Measurements from ENCODE around the gene SLC12A8.

The SLC12A8 gene

DNA sequence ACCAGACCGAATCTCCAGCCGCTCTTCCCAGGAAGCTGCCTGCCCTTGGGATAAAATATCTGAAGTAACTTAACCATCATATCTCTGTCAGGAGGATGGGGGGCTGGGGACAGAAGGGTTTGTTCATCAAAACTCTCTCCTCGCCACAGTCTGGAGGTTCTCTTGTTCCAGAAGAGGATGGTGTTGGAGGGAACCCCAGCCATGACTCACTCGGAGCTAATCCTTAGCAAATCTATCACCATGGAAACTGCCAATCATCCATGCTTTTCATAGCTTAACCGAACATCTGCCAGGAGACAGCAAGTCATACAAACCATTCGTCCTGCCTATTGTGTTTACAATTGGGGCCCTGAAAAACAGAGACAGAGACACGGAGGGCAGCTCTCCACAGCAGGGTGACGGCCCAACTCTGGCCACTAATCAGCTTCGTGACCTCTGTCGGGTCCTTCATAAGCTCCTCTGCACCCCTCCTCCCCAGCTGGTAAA lies 83.0 kb downstream of the SLC12A8 start:
- H3K4me3 ChIP-seq (ENCODE audit: low read depth, low read length) = no peak overlapping the region
- TF ChIP-seq, protein P1, sequence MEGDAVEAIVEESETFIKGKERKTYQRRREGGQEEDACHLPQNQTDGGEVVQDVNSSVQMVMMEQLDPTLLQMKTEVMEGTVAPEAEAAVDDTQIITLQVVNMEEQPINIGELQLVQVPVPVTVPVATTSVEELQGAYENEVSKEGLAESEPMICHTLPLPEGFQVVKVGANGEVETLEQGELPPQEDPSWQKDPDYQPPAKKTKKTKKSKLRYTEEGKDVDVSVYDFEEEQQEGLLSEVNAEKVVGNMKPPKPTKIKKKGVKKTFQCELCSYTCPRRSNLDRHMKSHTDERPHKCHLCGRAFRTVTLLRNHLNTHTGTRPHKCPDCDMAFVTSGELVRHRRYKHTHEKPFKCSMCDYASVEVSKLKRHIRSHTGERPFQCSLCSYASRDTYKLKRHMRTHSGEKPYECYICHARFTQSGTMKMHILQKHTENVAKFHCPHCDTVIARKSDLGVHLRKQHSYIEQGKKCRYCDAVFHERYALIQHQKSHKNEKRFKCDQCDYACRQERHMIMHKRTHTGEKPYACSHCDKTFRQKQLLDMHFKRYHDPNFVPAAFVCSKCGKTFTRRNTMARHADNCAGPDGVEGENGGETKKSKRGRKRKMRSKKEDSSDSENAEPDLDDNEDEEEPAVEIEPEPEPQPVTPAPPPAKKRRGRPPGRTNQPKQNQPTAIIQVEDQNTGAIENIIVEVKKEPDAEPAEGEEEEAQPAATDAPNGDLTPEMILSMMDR (IDR thresholded peaks at IDR 0.05; ENCODE audit: low read depth, low read length) = no peak

DNA sequence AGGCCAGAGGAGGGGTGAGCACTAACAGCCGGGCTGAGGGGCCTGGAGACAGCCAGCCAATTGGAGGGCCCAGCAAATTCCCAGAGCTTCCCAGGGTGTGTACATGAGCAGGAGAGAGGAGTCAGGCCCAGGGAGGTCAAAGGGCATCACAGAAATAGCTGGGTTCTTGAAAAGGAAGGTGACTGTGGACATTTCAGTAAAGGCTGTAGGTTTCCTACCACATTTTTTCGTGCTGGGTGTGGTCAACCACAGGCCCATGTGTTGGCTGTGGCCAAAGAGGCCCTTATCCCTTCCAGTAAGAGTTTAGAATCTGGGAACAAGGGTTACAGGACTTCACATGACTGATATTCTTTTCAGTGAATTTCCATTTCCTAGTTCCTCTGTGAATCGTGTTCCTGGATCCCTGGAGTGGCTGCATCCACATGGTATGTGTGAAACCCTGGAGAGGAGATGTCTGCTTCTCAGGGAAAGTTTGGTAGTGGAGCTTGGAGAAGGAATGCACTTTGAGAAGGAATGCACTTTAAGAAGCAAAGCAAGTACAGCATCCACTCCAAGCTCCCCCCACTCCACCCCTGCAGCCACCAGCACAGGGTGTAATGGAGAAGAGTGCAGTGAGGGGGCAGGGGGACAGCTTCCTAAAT lies 83.6 kb downstream of the SLC12A8 start:
- no peak overlapping the region for H3K4me3 ChIP-seq (ENCODE audit: low read depth, low read length)
- TF ChIP-seq, protein P1 (IDR thresholded peaks at IDR 0.05; ENCODE audit: low read depth, low read length) = no peak

DNA sequence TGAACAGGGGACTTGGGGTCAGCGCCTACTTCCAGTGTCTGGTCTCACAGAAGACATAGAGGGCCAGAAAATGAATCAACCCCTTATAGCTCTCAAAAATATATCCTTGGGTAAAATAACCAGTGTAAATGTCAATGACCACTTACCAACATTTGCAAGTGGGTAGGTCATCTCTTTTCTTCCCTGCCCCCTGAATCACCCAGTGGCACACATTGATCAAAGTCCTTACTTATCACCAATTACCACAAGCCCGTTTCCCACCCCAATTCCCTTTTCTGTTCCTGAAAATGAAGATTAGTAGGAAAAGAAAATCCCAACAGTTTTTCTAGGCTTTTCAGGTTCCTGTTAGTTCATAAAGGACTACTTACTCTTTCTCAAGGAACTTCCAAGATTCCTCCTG lies 86.2 kb downstream of the SLC12A8 start:
- no peak overlapping the region for H3K4me3 ChIP-seq (ENCODE audit: low read depth, low read length)

DNA sequence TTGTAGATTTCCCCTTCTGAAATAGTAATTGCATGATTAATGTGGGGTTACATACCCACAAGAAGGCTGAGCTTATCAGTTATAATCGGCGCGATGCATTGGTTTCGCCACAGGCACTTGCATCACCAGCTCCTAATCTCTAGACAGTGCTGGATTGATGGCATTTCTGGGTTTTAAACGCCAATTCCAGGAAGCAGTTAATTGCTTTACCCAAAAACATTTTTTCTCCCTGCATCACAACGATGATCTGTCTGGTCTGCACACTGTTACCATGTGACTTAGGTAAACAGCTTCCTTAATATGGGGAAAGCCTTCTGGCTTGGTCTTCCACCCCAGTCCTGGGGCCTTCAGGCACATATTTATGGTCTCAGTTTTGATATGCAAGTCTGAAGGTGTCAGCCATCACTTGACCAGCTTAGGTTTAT lies 86.7 kb downstream of the SLC12A8 start:
- H3K4me3 ChIP-seq (ENCODE audit: low read depth, low read length) = no peak overlapping the region
- TF ChIP-seq, protein P1 (IDR thresholded peaks at IDR 0.05; ENCODE audit: low read depth, low read length) = no peak

More for the DNA sequence above, 86.2 kb downstream of the SLC12A8 start:
- TF ChIP-seq, protein P1 (IDR thresholded peaks at IDR 0.05; ENCODE audit: low read depth, low read length) = no peak

DNA sequence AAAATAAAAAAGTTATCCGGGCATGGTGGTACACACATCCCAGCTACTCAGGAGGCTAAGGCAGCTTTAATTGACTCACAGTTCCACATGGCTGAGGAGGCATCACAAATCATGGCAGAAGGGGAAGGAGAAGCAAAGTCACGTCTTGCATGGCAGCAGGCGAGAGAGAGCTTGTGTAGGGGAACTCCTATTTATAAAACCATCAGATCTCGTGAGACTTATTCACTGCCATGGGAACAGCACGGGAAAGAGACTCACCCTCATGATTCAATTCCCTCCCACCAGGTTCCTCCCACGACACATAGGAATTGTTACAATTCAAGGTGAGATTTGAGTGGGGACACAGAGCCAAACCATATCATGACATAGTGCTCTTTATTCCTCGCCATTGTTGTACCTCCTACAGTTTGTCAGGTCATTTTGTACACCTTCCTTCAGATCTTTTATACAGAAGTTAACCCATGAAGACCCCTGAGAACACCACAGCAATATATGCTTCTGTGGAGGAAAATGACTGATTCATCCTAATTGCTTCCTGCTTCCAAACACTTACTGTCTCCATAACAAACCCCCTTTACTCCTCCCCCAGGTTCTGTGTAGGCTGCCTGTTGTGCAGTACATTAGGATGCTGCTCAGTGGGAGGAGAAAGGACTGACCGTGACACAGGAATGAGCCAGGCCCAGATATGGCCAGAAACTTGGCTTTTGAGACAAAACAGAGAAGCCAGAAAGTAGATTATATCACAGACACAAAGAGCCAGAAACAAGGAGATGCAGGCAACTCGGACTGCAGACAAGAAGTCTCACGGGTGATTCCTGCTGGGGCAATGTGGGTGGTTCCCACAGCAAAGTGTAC lies 88.9 kb downstream of the SLC12A8 start:
- TF ChIP-seq, protein P1 (IDR thresholded peaks at IDR 0.05; ENCODE audit: low read depth, low read length) = no peak
- no peak overlapping the region for H3K4me3 ChIP-seq (ENCODE audit: low read depth, low read length)

DNA sequence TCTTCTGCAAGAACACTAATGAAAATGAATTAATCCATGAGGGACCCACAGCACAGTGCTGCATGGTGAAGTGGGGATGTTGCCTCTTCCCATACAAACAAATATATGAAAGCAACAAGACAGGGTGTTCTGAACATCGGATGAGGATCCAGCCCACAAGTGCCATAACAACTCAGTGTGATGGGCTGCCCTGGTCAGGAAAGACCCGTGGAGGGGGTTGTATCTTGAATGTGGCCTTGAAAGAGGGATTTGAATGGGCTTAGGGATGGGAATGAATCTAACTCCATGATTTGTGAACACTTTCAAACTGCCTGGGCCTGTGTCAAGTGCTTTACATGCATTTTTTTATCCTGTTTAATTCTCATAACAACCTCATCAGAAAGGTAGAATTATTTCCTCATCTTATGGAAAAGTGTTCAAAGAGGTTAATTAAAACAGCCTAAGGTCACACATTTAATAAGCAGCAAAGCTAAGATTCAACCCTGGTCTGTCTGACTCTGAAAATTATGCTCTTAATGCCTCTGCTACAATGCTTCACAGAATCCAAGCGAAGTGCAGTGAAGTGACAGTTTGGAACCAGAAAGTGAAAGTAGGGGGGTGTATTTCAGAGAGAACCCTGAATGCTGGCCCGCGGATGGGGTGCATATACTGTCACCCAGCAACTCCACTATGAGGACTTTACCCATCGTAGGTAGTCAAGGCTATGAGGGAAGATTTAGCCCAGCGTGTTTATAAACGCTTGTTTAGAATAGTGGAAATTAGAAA lies 91.1 kb downstream of the SLC12A8 start:
- TF ChIP-seq, protein P1 (IDR thresholded peaks at IDR 0.05; ENCODE audit: low read depth, low read length) = no peak

More for the DNA sequence above, 91.1 kb downstream of the SLC12A8 start:
- H3K4me3 ChIP-seq (ENCODE audit: low read depth, low read length) = no peak overlapping the region

All from WI38 (cell line).